HepG2 (cell line): ENCODE data around the gene OS9. TPM values are rescaled to one million over a fixed set of nuclear protein-coding genes. Genes with fewer than 3 reads are reported as not detected.

Source experiments
- AGO1 ChIP-seq: fragments of 200-400 bp; formaldehyde crosslinking; IDR thresholded peaks from 2 replicates; pipeline ENCODE4 v1.6.1; 2017; ENCODE audit warnings: mild to moderate bottlenecking, low read depth, low read length, moderate library complexity; ENCODE audit not compliant: poor library complexity, severe bottlenecking
- ARID2 ChIP-seq: sonication (generic); formaldehyde crosslinking; IDR thresholded peaks from 2 replicates; pipeline ENCODE4 v1.8.1; 2022; ENCODE audit warnings: mild to moderate bottlenecking, missing genetic modification reagents, borderline replicate concordance
- DMAP1 ChIP-seq: IDR thresholded peaks from 2 replicates; pipeline ENCODE4 v1.6.1; 2016
- EP300 ChIP-seq, 3 experiments: sonication (generic) in 1 of 3; formaldehyde crosslinking in 1 of 3; IDR thresholded peaks; 2 replicates each; pipeline versions ENCODE4 v1.5.1 to v1.6.1; 2011 to 2020; ENCODE audit warnings: low read depth in 2 of 3, low read length in 2 of 3, borderline replicate concordance in 1 of 3, improper control_type of control experiment in 1 of 3, mild to moderate bottlenecking in 1 of 3, missing genetic modification reagents in 1 of 3, moderate library complexity in 1 of 3
- HNRNPH1 ChIP-seq: fragments of 200-400 bp; formaldehyde crosslinking; optimal IDR thresholded peaks from 2 replicates; pipeline ENCODE3; 2017; ENCODE audit warnings: mild to moderate bottlenecking, low read depth, low read length
- HNRNPK ChIP-seq: fragments of 200-400 bp; formaldehyde crosslinking; IDR thresholded peaks from 2 replicates; pipeline ENCODE4 v1.6.1; 2018; ENCODE audit warnings: low read length, low read depth, moderate library complexity, mild to moderate bottlenecking; ENCODE audit not compliant: poor library complexity, severe bottlenecking
- KMT2A ChIP-seq: sonication (generic); formaldehyde crosslinking; IDR thresholded peaks from 2 replicates; pipeline ENCODE4 v1.4.0; 2020; ENCODE audit warnings: missing genetic modification reagents
- NONO ChIP-seq, 2 experiments: fragments of 450-650 bp in 1 of 2; sonication (generic) in 1 of 2; formaldehyde crosslinking in 1 of 2; IDR thresholded peaks in 1 of 2; conservative IDR thresholded peaks in 1 of 2; 2 replicates each; pipeline versions ENCODE4 v1.6.1 to v1.8.0; 2017 to 2022; ENCODE audit warnings: mild to moderate bottlenecking in 1 of 2, missing genetic modification reagents in 1 of 2, moderate library complexity in 1 of 2
- POLR2G ChIP-seq: fragments of 200-400 bp; formaldehyde crosslinking; IDR thresholded peaks from 2 replicates; pipeline ENCODE4 v1.6.1; 2018; ENCODE audit warnings: mild to moderate bottlenecking, low read depth, low read length, moderate library complexity
- SALL1 ChIP-seq: sonication (generic); formaldehyde crosslinking; IDR thresholded peaks from 2 replicates; pipeline ENCODE4 v1.8.0; 2022; ENCODE audit warnings: mild to moderate bottlenecking, missing genetic modification reagents
- TOPORS ChIP-seq: sonication (generic); formaldehyde crosslinking; IDR thresholded peaks from 2 replicates; pipeline ENCODE4 v1.8.0; 2023; ENCODE audit warnings: mild to moderate bottlenecking, missing genetic modification reagents
- ZBTB38 ChIP-seq: sonication (generic); formaldehyde crosslinking; IDR thresholded peaks from 2 replicates; pipeline ENCODE4 v1.5.1; 2020; ENCODE audit warnings: mild to moderate bottlenecking, missing genetic modification reagents
- ZNF354B ChIP-seq: sonication (generic); formaldehyde crosslinking; IDR thresholded peaks from 2 replicates; pipeline ENCODE4 v1.8.0; 2022; ENCODE audit warnings: mild to moderate bottlenecking, missing genetic modification reagents
- ZNF775 ChIP-seq: sonication (generic); formaldehyde crosslinking; IDR thresholded peaks from 2 replicates; pipeline ENCODE4 v1.4.0; 2020; ENCODE audit warnings: missing genetic modification reagents, mild to moderate bottlenecking, moderate library complexity, borderline replicate concordance
- polyA plus RNA-seq, 8 experiments: library from polyadenylated mRNA; depleted of rRNA in 3 of 8; stranded (reverse) in 7 of 8; unstranded in 1 of 8; fragments of >200 nt; fragmentation: Illumina TruSeq in 4 of 8; extraction: Trizol in 4 of 8; gene quantifications; 2 replicates each; pipeline versions ENCODE4 v1.2.1 to v1.2.3, GENCODE V29; 2011 to 2016; ENCODE audit warnings: low read depth in 4 of 8, missing spikeins in 1 of 8, mixed read lengths in 1 of 8; ENCODE audit not compliant: insufficient read depth in 1 of 8
- total RNA-seq, 5 experiments: library from RNA; depleted of rRNA; stranded (reverse); fragments of >200 nt; fragmentation: Illumina TruSeq; extraction: Trizol; gene quantifications; 2 replicates each; pipeline ENCODE4 v1.2.3, GENCODE V29; 2016; ENCODE audit warnings: low read depth in 1 of 5
- TF ChIP-seq, protein P1 (sequence below): sonication (generic); formaldehyde crosslinking; IDR thresholded peaks from 2 replicates; pipeline ENCODE4 v1.4.0; 2020; ENCODE audit warnings: missing genetic modification reagents
- TF ChIP-seq, protein P2 (sequence below): IDR thresholded peaks from 2 replicates; pipeline ENCODE4 v1.6.1; 2016
- TF ChIP-seq, protein P3 (sequence below): sonication (generic); formaldehyde crosslinking; IDR thresholded peaks from 2 replicates; pipeline ENCODE4 v1.9.0; 2022; ENCODE audit warnings: low read depth, missing genetic modification reagents
- TF ChIP-seq, protein P4 (sequence below): sonication (generic); formaldehyde crosslinking; IDR thresholded peaks from 2 replicates; pipeline ENCODE4 v1.8.1; 2023; ENCODE audit warnings: mild to moderate bottlenecking, moderate library complexity, missing genetic modification reagents
- TF ChIP-seq, protein P5 (sequence below): sonication (generic); formaldehyde crosslinking; IDR thresholded peaks from 2 replicates; pipeline ENCODE4 v1.8.0; 2022; ENCODE audit warnings: missing genetic modification reagents, low read depth, mild to moderate bottlenecking, borderline replicate concordance

OS9 gene
- total and polyA plus RNA-seq, 2 of the 13 experiments (the other 11 are each of a cell fraction or from before 2014, with no cell fraction given): 156 to 206 TPM

DNA sequence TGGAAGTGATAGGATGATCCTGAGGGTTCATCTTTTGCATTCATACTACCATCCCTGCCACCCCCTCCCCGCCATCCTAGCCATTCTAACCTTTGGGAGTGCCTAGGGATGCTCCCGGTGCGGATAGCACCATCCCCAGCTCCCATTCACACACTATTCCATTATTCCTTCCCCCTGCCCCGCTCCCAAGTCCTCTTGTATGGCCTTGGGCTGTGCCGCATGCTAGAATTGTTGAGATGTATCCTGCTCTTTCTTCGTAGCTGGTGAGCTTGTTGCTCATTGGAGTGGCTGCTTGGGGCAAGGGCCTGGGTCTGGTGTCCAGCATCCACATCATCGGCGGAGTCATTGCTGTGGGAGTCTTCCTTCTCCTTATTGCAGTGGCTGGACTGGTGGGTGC lies 51.6 kb downstream of the OS9 start (continued):
- TF ChIP-seq, protein P1, sequence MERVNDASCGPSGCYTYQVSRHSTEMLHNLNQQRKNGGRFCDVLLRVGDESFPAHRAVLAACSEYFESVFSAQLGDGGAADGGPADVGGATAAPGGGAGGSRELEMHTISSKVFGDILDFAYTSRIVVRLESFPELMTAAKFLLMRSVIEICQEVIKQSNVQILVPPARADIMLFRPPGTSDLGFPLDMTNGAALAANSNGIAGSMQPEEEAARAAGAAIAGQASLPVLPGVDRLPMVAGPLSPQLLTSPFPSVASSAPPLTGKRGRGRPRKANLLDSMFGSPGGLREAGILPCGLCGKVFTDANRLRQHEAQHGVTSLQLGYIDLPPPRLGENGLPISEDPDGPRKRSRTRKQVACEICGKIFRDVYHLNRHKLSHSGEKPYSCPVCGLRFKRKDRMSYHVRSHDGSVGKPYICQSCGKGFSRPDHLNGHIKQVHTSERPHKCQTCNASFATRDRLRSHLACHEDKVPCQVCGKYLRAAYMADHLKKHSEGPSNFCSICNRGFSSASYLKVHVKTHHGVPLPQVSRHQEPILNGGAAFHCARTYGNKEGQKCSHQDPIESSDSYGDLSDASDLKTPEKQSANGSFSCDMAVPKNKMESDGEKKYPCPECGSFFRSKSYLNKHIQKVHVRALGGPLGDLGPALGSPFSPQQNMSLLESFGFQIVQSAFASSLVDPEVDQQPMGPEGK (CRISPR knock-in tag): peak; percentile 2; the same call in 1 of the 2 replicates
- TF ChIP-seq TOPORS (CRISPR knock-in tag) (0 out of 2 replicates have a peak, but pooled peaks have one; percentile 39), AGO1 (no peak), KMT2A (CRISPR knock-in tag) (peak; percentile 42; the same call in 1 of the 2 replicates), ZBTB38 (peak; percentile 83), NONO (IDR thresholded peaks at IDR 0.05) (no peak), NONO (CRISPR knock-in tag; conservative IDR thresholded peaks at IDR 0.05) (0 out of 2 replicates have a peak, but pooled peaks have one; percentile 12), HNRNPH1 (peak; percentile 13), ZNF354B (peak; percentile 69; the same call in 1 of the 2 replicates), POLR2G (peak; percentile 30; the same call in 1 of the 2 replicates), SALL1 (CRISPR knock-in tag) (0 out of 2 replicates have a peak, but pooled peaks have one; percentile 2), ZNF775 (CRISPR knock-in tag) (no peak), DMAP1 (CRISPR knock-in tag) (no peak), ARID2 (0 out of 2 replicates have a peak, but pooled peaks have one; percentile 39), HNRNPK (peak; percentile 6), EP300 (IDR thresholded peaks at IDR 0.05; ENCODE audit: low read depth in 2 of 2, low read length in 2 of 2) (no peak), EP300 (CRISPR knock-in tag; IDR thresholded peaks at IDR 0.05; ENCODE audit: borderline replicate concordance) (0 out of 2 replicates have a peak, but pooled peaks have one; percentile 15)
- TF ChIP-seq, protein P2, sequence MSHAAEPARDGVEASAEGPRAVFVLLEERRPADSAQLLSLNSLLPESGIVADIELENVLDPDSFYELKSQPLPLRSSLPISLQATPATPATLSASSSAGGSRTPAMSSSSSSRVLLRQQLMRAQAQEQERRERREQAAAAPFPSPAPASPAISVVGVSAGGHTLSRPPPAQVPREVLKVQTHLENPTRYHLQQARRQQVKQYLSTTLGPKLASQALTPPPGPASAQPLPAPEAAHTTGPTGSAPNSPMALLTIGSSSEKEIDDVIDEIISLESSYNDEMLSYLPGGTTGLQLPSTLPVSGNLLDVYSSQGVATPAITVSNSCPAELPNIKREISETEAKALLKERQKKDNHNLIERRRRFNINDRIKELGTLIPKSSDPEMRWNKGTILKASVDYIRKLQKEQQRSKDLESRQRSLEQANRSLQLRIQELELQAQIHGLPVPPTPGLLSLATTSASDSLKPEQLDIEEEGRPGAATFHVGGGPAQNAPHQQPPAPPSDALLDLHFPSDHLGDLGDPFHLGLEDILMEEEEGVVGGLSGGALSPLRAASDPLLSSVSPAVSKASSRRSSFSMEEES (CRISPR knock-in tag): 0 out of 2 replicates have a peak, but pooled peaks have one; percentile 2
- TF ChIP-seq, protein P3, sequence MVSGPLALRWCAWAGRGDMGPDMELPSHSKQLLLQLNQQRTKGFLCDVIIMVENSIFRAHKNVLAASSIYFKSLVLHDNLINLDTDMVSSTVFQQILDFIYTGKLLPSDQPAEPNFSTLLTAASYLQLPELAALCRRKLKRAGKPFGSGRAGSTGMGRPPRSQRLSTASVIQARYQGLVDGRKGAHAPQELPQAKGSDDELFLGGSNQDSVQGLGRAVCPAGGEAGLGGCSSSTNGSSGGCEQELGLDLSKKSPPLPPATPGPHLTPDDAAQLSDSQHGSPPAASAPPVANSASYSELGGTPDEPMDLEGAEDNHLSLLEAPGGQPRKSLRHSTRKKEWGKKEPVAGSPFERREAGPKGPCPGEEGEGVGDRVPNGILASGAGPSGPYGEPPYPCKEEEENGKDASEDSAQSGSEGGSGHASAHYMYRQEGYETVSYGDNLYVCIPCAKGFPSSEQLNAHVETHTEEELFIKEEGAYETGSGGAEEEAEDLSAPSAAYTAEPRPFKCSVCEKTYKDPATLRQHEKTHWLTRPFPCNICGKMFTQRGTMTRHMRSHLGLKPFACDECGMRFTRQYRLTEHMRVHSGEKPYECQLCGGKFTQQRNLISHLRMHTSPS (CRISPR knock-in tag): 0 out of 2 replicates have a peak, but pooled peaks have one; percentile 8
- TF ChIP-seq, protein P4, sequence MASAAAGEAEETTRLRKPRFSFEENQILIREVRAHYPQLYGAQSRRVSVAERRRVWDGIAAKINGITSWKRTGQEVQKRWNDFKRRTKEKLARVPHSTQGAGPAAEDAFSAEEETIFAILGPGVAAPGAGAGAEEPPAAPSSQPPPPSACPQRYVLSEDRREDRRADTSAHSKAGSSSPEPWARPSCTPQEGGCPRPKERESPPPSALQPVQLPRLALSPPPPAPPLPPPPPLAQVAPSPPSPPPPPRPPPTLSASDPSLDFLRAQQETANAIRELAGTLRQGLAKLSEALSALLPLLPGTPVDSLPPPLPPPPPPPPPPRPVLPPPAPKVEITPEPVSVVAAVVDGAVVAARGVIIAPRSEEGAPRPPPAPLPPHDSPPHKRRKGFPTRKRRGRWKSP (CRISPR knock-in tag): 0 out of 2 replicates have a peak, but pooled peaks have one; percentile 7
- TF ChIP-seq, protein P5, sequence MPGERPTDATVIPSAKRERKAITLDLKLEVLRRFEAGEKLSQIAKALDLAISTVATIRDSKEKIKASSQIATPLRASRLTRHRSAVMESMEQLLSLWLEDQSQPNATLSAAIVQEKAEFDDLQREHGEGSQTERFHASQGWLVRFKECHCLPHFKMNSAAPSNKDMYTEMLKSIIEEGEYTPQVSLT (CRISPR knock-in tag): no peak
